ENCODE measurements around the gene RNF217.

Gene RNF217

GRCh38 chr6:124990988-124991387 is 28.8 kb downstream of the RNF217 start:
- no peak for DNase-seq

DNA sequence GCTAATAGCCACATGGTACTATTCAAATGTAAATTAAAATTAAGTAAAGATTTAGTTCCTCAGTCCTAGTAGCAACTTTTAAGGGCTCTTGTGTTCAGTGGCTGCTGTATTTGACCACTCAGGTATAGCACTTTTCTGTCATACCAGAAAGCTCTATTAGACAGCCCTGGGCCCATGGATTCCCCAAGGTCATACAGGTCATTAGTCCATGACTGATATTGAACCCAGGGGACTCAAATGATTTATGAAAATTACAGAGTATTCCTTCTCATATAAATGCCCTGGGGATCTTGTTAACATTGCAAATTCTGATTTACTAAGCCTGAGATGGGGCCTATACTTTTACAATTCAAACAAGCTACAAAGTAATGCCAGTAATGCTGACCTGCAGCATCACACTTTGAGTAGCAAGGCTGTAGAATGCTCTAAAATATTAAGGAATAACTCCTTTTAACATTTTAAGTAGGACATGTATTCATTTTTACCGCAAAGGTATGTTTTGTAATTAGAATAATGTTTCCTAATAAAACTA is 29.6 kb downstream of the RNF217 start:
- DNase-seq: no peak

GRCh38 chr6:124993327-124993726 is 31.1 kb downstream of the RNF217 start:
- no peak for DNase-seq

GRCh38 chr6:124994648-124995047 is 32.4 kb downstream of the RNF217 start:
- no peak for DNase-seq

- DNase-seq: no peak
These were observed 32.9 kb downstream of the RNF217 start for GRCh38 chr6:124995131-124995530.

- DNase-seq: no peak
These were observed 33.5 kb downstream of the RNF217 start for GRCh38 chr6:124995645-124996325.

DNA sequence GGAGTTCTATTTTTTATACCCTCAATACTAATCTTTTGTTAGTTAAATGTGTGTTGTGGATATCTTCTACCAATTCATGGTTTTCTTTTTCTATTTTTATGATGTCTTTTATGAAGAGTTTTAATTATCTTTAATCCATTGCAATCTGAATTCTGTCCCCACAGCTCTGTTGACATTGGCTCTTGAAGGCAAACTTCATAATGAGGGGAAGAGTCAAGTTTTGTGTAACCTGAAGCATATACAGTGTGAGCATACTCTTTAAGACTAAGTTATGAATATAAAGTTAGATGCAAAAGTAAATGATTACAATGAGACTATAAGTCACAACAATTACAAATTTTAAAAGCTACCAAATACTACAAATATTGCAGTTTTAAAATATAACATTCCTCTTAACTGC is 34.2 kb downstream of the RNF217 start:
- no peak for DNase-seq

DNA sequence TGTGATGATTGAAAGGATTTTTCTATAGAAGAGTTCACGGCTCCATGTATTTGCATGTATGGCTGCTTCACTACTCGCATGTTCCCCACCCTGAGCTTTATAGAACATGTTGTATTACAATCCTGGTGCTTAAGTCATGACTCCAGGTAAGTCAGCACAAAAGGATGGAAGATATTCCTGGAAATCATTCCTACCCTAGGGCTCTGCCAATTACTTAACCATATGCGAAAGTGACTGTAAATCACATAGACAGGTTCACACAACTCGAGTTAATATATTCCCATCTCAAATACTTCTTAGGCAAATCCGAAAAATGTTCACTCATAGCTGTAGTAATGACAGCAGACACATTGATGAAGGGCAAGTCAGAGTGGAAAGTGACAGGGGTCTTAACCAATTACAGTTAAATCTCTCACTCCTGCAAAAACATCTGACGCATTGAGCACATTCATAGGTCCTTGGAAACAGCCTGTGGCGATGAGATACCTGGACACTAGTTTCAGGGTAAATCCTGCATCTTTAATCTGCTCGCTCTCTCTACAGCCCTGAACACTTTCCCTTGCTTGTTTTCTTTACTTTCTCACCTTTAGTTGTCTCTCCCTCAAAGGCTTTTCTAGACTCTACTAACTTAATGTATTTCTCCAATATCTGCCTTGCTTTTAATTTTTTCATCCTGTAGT is 35.1 kb downstream of the RNF217 start:
- DNase-seq: no peak

GRCh38 chr6:124999105-124999764 is 37.0 kb downstream of the RNF217 start:
- DNase-seq: no peak

DNA sequence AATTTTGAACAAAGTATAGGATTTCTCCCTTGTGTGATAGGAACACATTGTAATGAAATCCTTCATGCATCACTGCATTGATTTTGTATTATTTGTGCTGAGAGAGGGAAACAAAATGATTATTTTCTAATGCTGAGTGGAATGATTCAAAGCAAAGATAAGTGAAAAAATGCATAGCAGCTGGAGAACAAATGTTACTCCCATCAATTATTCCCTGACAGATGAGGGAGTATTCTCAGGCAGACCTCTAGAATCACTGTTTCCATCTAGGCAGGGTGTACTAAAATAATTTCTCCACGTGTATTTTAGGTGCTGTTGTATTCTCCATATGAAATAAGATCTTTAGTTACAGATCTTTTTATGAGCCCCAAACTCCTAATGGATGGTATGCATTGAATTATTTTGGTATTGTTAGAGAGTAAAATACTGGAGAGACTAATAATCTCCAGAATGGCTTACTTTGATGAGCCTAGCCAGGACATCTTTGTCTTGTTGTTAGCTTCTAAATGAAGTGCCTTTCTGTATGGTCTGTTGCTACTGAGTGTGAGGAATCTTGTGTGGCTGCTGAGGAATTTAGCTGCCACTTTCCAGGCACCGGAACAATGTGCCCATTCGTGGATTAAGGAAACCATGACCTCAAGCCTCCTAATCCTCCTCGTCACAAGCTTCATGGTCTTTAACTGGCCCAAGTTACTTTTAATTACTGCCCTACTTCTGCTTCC is 39.6 kb downstream of the RNF217 start:
- DNase-seq: no peak

DNA sequence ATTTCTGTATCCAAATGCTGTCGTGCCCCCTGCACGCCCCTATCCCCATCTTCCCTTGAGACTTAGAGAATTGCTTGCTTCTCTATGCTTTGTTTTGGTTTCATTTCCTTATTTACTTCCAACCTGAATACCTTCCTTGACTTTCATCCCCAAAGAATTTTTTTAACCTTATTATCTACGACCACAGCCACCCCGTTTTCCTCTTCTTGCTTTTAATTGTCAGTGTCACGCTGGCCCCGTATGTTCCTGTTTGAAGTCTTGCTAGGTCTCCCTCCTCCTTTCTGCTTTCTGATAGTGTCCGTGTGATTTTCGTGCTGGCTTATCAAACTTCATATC is 40.1 kb downstream of the RNF217 start:
- no peak for DNase-seq

GRCh38 chr6:125003070-125003469 is 40.8 kb downstream of the RNF217 start:
- no peak for DNase-seq

DNA sequence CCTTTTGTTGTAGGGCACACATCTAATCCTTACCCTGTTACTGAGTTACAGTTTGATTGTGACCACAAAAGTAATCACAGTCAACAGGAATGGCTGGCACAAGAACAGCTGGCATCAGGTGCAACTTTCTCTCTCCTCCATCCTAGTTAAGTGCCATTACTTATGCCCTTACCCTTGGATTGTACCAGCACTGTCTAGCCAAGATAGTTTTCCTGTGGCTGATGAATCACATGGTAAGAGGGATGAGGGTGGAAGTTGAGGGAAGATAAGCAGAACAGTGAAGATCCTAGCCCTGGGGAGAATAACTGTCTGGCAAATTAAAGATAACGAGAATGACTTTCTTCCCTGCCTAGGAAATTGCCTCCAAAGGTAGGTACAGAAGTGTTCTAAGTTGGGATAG is 42.0 kb downstream of the RNF217 start:
- DNase-seq: no peak

GRCh38 chr6:125004797-125005595 is 42.8 kb downstream of the RNF217 start:
- no peak for DNase-seq

DNA sequence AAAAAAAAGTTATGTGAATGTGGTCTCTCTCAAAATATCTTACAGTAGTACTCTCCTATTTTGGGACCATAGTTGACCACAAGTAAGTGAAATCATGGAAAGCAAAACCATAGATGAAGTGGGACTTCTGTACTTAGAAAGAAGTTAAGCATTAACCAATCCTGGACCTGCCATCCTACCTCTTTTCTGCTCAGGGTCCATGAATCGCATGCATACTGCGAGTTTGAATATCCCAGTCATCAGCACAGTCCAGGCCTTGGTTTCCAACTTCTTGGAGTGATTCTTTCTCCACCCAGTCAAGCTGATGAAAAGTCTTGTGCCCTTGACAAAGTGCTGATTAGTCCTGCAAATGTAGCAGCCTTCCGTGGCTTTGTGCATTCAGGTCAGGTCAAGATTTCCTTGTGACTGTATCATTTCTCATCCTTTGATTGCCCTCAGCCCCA is 46.0 kb downstream of the RNF217 start:
- no peak for DNase-seq

GRCh38 chr6:125008957-125009356 is 46.7 kb downstream of the RNF217 start:
- DNase-seq: no peak

GRCh38 chr6:125009578-125009977 is 47.3 kb downstream of the RNF217 start:
- no peak for DNase-seq

- no peak for DNase-seq
These were observed 51.9 kb downstream of the RNF217 start for GRCh38 chr6:125013938-125014660.

- DNase-seq: no peak
These were observed 52.4 kb downstream of the RNF217 start for GRCh38 chr6:125014661-125014957.

GRCh38 chr6:125015152-125015551 is 52.9 kb downstream of the RNF217 start:
- no peak for DNase-seq

DNA sequence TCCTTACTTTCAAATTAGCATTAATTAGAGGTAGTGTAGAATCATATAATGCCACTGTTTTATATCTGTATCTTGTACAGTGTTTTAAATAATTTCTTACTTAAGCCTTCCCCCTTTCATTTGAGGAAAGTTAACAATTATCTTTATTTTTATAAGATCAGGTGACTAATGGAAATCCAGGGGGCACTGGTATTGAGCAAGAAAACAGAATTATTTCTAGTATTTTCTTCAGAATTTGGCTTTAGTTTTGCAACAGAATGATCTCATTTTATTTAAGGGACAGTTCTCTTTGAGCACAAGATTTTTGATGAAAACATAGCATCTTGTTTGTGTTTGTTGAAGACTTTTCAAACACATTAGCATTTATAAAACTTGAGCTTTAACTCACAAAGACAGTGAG is 55.9 kb downstream of the RNF217 start:
- DNase-seq: no peak

DNA sequence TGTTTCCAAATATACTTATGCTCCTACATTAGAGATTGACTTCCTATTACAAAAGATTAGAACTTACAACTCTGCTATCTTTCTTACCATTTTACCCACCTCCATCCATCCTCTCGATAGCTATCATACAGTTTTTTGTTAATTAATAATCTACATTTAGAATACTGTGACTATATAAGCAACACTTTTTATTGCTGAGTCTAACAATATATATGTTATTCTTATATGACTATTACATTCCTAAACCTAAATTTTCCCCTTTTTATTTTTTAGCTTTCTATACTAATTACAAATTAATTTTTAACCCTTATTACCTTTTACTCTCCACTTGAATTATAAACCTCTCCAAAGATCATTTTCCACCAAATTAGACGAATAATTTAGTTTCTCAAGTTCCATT is 57.0 kb downstream of the RNF217 start:
- DNase-seq: no peak

Data from COR-L47 (cell line).